IPS DF 6.9 (cell line): ENCODE data around the gene USP36.

ENCODE experiments used
- DNase-seq: peaks from one replicate; pipeline ENCODE4 v3.0.0-alpha.2; 2013; ENCODE audit warnings: low read depth, low spot score
- H3K27ac ChIP-seq: one replicate; pipeline ENCODE4 v1.5.1; 2013; ENCODE audit warnings: low read length, control low read depth
- H3K27me3 ChIP-seq: 2 replicates; pipeline ENCODE4 v1.6.1; 2013; ENCODE audit warnings: mild to moderate bottlenecking, low read length; ENCODE audit not compliant: control insufficient read depth, insufficient read depth
- H3K36me3 ChIP-seq: 2 replicates; pipeline ENCODE4 v1.6.1; 2013; ENCODE audit warnings: low read length; ENCODE audit not compliant: control insufficient read depth, insufficient read depth
- H3K4me1 ChIP-seq: 2 replicates; pipeline ENCODE4 v1.6.1; 2013; ENCODE audit warnings: low read length; ENCODE audit not compliant: control insufficient read depth, insufficient read depth
- H3K4me3 ChIP-seq: 2 replicates; pipeline ENCODE4 v1.5.1; 2013; ENCODE audit warnings: mild to moderate bottlenecking, low read length
- H3K9me3 ChIP-seq: 2 replicates; pipeline ENCODE4 v1.6.1; 2013; ENCODE audit warnings: low read length, inconsistent platforms; ENCODE audit not compliant: control insufficient read depth, insufficient read depth
- WGBS: extraction: QIAGEN DNeasy Blood & Tissue Kit; methylation state at CpG from one replicate; pipeline ENCODE4 v1.1.7; 2013; ENCODE audit warnings: mixed read lengths, missing lambda C conversion rate; ENCODE audit not compliant: insufficient read length, insufficient coverage; 5-methylcytosine and 5-hydroxymethylcytosine counted together

Gene USP36

GRCh38 chr17:78798695-78799559 is 41.7 kb downstream of the USP36 start:
- Histone ChIP-seq H3K9me3 (no peaks in the 10 kb centered on the region), H3K4me3 (no peak overlapping the region), H3K4me1 (no peaks in the 10 kb centered on the region), H3K27ac (no peak overlapping the region), H3K27me3 (no peaks in the 10 kb centered on the region), H3K36me3 (peaks cover 53% of the 10 kb centered on the region)
- WGBS = no CpG with 5 or more reads among the region's 33 CpGs
- no peak for DNase-seq

- WGBS = 100% methylated on average over 6 of the region's 28 CpGs
Observed at GRCh38 chr17:78797691-78798585, 42.7 kb downstream of the USP36 start.

DNA sequence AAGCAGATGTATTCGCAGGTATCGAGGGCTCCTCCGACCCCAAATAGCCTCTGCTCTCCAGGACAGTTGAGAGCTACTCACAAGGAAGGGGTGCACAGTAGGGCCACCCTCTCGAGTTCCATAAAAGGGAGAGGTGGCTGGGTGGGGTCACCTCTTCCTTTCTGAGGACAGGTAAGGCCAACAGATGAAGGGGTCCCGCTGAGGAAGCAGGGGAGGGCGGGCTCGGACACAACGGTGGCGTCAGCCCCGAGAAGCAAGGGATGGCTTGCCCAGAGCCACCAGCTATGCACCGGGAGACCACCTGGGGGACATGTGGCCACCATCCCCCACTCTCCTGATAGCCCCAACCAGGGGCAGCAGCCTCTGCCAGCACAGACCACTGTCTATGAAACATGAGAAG is 43.4 kb downstream of the USP36 start:
- Histone ChIP-seq H3K9me3 (no peaks in the 10 kb centered on the region), H3K27ac (no peak overlapping the region), H3K4me3 (no peak overlapping the region), H3K27me3 (no peaks in the 10 kb centered on the region), H3K36me3 (peaks cover 42% of the 10 kb centered on the region), H3K4me1 (no peaks in the 10 kb centered on the region)
- DNase-seq = no peak
- WGBS = no CpG with 5 or more reads among the region's 11 CpGs

More at GRCh38 chr17:78797691-78798585, 42.7 kb downstream of the USP36 start:
- Histone ChIP-seq H3K27ac (no peak overlapping the region), H3K36me3 (peaks cover 47% of the 10 kb centered on the region), H3K4me3 (no peak overlapping the region), H3K9me3 (no peaks in the 10 kb centered on the region), H3K4me1 (no peaks in the 10 kb centered on the region), H3K27me3 (no peaks in the 10 kb centered on the region)
- no peak for DNase-seq

DNA sequence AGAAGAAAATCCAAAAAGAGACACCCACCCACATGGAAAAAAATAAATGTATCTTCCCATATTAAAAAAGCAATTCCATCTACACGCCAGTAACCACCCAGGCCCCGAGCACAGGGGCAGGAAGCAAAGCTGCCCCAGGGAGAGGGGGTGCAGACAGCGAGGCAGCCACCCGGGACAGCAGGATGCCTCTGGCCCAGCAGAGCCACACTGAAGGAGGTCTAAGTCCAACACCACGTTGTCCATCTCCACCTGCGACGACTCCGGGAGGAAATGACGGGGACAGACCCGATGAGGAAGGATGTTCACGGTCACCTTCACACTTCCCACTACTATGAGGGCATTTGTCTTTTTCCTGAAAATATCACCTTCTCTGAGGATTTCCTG is 44.1 kb downstream of the USP36 start:
- H3K4me1 ChIP-seq = no peaks in the 10 kb centered on the region
- H3K27ac ChIP-seq = no peak overlapping the region
- H3K4me3 ChIP-seq = no peak overlapping the region
- no peak for DNase-seq
- H3K27me3 ChIP-seq = no peaks in the 10 kb centered on the region
- peaks cover 41% of the 10 kb centered on the region for H3K36me3 ChIP-seq
- H3K9me3 ChIP-seq = no peaks in the 10 kb centered on the region
- WGBS = no CpG with 5 or more reads among the region's 11 CpGs

DNA sequence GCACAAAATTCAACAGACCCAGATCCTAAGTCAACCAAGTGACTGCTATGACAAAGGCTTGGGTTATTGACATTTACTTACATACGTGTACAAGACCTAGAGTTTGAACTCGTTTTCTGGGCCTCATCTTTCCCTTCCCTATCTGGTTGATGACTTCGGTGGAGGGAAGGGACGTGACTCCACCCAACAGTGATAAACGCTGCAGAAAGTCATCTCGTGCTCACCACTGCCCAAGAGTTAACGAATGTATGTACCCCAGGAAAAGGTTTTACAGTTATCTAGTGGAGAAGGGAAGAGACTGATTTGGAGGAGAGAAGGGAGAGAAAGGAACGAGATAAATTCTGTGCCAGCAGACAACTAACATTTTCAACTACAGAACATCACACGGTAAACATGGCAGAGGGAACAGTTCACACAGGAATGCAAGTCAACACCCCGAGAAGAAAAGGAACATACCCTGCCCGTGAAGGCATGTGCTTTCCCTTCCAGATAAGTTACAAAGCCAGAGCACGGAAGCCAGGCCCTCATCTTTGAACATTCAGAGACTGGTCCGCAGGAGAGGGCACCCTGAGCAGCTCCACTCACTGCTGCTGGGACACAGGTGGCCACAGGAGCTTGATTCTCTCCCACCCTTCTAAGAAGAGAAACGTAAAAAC is 44.6 kb downstream of the USP36 start:
- no peak overlapping the region for H3K4me3 ChIP-seq
- H3K27me3 ChIP-seq = no peaks in the 10 kb centered on the region
- peaks cover 41% of the 10 kb centered on the region for H3K36me3 ChIP-seq
- no peak overlapping the region for H3K27ac ChIP-seq
- DNase-seq = no peak
- no peaks in the 10 kb centered on the region for H3K4me1 ChIP-seq
- no CpG with 5 or more reads among the region's 14 CpGs for WGBS
- H3K9me3 ChIP-seq = no peaks in the 10 kb centered on the region

DNA sequence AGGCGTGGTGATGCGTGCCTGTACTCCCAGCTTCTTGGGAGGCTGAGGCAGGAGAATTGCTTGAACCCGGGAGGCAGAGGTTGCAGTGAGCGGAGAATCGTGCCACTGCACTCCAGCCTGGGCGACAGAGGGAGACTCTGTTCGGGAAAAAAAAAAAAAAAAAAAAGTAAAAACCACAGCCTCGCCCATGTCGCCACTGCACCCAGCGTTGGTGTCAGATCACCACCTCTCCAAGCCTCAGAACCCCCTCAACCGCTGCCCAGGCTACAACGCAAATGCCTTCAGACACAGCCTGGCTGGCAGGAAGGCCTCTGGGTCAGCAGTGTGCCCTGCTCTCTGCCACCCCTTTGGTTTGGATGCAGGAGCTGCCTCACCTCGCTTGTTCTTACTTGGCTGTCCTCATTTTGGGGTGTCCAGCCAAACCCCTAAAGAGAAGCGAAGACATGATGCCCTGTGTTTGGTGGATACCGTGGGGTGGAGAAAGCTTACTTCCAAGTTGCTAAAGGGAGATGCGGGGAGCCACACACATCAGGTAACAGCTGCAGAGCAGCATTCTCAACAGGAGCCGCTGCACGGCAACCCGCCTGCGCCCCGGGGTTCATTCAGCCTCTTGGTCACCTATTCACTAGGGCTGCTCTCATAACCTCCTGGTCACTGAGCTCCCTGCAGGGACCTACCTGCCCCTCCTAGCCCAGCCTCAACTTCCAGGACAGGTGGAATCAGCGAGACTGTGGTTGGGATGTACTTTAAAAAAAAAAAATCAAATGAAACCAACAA is 45.6 kb downstream of the USP36 start:
- DNase-seq = no peak
- no peak overlapping the region for H3K4me3 ChIP-seq
- no peaks in the 10 kb centered on the region for H3K9me3 ChIP-seq
- no peaks in the 10 kb centered on the region for H3K27me3 ChIP-seq
- H3K4me1 ChIP-seq = no peaks in the 10 kb centered on the region
- H3K36me3 ChIP-seq = peaks cover 41% of the 10 kb centered on the region
- no peak overlapping the region for H3K27ac ChIP-seq
- no CpG with 5 or more reads among the region's 22 CpGs for WGBS

DNA sequence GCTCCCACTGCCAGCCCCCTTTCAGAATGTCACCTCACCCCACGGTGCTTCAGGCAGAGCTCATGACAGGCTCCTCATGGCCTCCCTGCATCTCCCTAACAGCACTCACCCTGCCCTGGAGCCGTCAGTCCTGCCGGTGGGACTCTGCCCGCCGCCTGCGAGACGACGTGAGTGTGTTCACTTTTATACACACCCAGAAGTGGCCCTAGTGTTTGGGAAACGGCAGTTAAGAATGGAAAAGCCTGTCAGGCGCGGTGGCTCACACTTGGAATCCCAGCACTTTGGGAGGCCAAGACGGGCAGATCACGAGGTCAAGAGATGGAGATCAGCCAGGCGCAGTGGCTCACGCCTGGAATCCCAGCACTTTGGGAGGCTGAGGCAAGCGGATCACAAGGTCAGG is 46.2 kb downstream of the USP36 start:
- DNase-seq = no peak
- WGBS = no CpG with 5 or more reads among the region's 16 CpGs
- Histone ChIP-seq H3K4me1 (no peaks in the 10 kb centered on the region), H3K9me3 (no peaks in the 10 kb centered on the region), H3K27ac (no peak overlapping the region), H3K4me3 (no peak overlapping the region), H3K36me3 (peaks cover 41% of the 10 kb centered on the region), H3K27me3 (no peaks in the 10 kb centered on the region)

GRCh38 chr17:78793968-78794367 is 46.6 kb downstream of the USP36 start:
- Histone ChIP-seq H3K4me1 (no peaks in the 10 kb centered on the region), H3K27me3 (no peaks in the 10 kb centered on the region), H3K36me3 (peaks cover 41% of the 10 kb centered on the region), H3K4me3 (no peak overlapping the region), H3K27ac (no peak overlapping the region), H3K9me3 (no peaks in the 10 kb centered on the region)
- no CpG with 5 or more reads among the region's 6 CpGs for WGBS
- DNase-seq = no peak

- no peaks in the 10 kb centered on the region for H3K9me3 ChIP-seq
- no CpG with 5 or more reads among the region's 10 CpGs for WGBS
- H3K27ac ChIP-seq = no peak overlapping the region
- DNase-seq = no peak
- H3K4me3 ChIP-seq = no peak overlapping the region
- no peaks in the 10 kb centered on the region for H3K4me1 ChIP-seq
- no peaks in the 10 kb centered on the region for H3K27me3 ChIP-seq
- H3K36me3 ChIP-seq = peaks cover 36% of the 10 kb centered on the region
Observed at GRCh38 chr17:78793415-78793814, 47.2 kb downstream of the USP36 start.
